ENCODE measurements around the gene HDAC10. TPM values are rescaled to one million over a fixed set of nuclear protein-coding genes. Genes with fewer than 3 reads are reported as not detected.

The HDAC10 gene
- total RNA-seq, 6 donors from 2014 or later, result 33.0 to 202 (median 53.1) TPM

DNA sequence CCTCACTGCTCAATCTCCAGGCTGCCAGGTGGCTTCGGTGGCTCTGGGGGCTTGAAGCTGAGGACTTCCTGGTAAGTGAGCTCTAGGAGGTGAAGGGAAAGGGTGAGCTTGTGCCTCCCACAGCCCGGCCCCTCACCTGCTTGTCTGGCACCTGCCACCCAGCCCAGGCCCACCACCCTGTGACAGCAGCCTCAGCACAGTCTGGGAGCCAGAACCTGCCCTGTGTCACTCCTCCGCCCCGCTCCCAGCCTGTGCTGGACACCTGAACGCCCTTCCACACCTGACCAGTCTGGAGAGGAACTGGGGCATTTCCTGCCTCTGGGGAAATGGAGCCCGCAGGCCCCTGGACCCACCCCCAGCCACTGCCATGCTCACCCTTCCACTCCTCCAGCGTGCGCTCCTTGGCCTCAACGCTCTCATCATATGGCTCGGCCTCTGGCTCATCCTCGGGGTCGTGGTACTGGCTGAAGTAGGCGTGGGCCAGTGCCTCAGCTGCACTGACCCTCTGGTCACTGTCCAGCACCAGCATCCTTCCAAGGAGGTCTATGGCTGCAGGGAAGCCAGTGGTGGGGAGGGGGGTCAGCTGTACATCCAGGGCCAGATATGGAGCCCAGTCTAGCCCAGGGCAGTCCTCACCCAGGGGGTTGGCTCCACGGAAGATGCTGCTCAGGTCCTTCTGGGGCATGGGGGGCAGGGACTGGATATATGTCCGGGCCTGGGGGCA is 14.0 kb upstream of the HDAC10 start:
- Histone ChIP-seq H3K27me3 (peaks cover 0 to 13% (median 2%) of the 10 kb centered on the region in 4 donors), H3K9me3 (no peaks in the 10 kb centered on the region), H3K36me3 (no peaks in the 10 kb centered on the region), H3K4me1 (peaks cover 44 to 66% (median 48%) of the 10 kb centered on the region in 4 donors), H3K4me3 (no peak overlapping the region), H3K27ac (no peak overlapping the region)
- 84 to 92% methylated on average over 11 to 14 of the region's 15 CpGs for WGBS, 2 donors
- ATAC-seq (ENCODE audit: low FRiP score in 2 of 2) (no peak), DNase-seq (peak in 1 of 2 donors; percentile 63)
- TF ChIP-seq EP300 (IDR thresholded peaks at IDR 0.05) (no peak), POLR2A (IDR thresholded peaks at IDR 0.05) (no peak), POLR2AphosphoS5 (IDR thresholded peaks at IDR 0.05) (no peak)
- TF ChIP-seq, protein P1, sequence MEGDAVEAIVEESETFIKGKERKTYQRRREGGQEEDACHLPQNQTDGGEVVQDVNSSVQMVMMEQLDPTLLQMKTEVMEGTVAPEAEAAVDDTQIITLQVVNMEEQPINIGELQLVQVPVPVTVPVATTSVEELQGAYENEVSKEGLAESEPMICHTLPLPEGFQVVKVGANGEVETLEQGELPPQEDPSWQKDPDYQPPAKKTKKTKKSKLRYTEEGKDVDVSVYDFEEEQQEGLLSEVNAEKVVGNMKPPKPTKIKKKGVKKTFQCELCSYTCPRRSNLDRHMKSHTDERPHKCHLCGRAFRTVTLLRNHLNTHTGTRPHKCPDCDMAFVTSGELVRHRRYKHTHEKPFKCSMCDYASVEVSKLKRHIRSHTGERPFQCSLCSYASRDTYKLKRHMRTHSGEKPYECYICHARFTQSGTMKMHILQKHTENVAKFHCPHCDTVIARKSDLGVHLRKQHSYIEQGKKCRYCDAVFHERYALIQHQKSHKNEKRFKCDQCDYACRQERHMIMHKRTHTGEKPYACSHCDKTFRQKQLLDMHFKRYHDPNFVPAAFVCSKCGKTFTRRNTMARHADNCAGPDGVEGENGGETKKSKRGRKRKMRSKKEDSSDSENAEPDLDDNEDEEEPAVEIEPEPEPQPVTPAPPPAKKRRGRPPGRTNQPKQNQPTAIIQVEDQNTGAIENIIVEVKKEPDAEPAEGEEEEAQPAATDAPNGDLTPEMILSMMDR (IDR thresholded peaks at IDR 0.05), result no peak

DNA sequence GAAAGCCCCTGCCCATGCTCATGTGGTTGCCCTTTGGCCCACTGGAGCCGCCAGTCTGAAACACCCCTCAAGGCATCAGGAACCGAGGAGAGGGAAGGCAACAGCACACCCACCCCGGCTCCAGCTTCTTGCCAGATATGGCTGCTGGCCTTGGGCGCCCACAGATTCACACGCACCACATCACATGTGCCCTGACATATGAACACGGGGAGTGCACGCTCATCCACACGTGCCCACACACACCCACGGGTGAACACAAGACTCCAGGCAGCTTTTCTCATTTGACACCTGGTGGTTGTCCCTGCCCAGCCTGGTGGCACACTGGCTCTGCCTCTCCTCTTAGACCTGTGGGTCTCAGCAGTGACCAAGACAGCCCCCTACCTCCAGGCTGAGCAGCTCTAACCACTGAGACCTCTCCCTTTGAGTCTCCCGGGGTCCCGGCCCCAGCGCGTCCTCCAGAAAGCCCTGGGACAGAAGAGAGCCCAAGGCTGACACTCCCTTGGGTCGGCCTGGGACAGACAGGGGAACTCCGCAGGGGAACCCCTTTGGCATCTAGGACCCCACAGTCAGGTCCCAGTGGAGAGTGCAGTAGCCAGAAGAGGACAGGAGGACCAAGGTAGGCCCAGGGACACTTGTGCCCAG is 13.2 kb upstream of the HDAC10 start:
- H3K9me3 ChIP-seq, result no peaks in the 10 kb centered on the region
- H3K4me1 ChIP-seq, result peaks cover 37 to 59% (median 41%) of the 10 kb centered on the region in 4 donors
- peaks cover 0 to 13% (median 2%) of the 10 kb centered on the region in 4 donors for H3K27me3 ChIP-seq
- no peak for TF ChIP-seq POLR2A (IDR thresholded peaks at IDR 0.05)
- TF ChIP-seq, protein P1 (IDR thresholded peaks at IDR 0.05), result no peak
- no peak for TF ChIP-seq EP300 (IDR thresholded peaks at IDR 0.05)
- no peak for TF ChIP-seq POLR2AphosphoS5 (IDR thresholded peaks at IDR 0.05)
- WGBS, 2 donors, result 86 to 90% methylated on average over 7 to 15 of the region's 15 CpGs
- no peaks in the 10 kb centered on the region for H3K36me3 ChIP-seq
- H3K27ac ChIP-seq, result no peak overlapping the region
- DNase-seq, result peak in 1 of 2 donors; percentile 62
- ATAC-seq (ENCODE audit: low FRiP score in 2 of 2), result no peak
- no peak overlapping the region for H3K4me3 ChIP-seq

DNA sequence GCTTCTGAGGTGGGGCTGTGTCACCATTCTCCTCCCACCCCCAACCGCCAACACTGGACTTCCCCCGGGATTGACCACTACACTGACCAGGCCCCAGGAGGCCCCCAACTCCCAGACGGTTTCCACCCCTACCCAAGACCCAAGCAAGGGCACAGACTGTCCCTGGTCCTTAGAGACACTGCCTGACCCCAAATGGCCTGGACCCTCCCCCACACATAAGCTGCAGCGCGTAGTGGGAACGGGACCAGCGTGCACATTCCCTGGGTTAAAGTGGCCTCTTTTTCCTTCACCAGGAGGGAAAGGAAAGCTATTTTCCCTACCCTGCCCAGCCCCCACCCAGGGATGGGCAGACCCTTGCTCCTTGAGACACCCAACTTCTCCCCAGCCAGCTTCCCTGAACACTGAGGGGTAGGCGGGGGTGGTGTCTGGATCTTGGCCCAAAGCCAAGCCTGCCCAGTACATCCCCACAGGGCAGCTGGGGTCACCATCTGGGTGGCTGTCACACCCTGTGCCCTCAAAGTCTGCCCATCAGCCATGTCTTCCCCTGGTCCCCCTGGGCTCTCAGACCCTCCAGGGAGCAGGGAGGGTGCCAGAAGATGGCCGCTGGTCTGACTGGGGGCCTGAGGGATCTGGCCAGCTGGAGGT is 12.0 kb upstream of the HDAC10 start:
- WGBS, 2 donors, result 61 to 82% methylated on average over 8 to 9 of the region's 9 CpGs
- DNase-seq, result peak in 1 of 2 donors; percentile 46
- no peak for ATAC-seq (ENCODE audit: low FRiP score in 2 of 2)
- Histone ChIP-seq H3K36me3 (no peaks in the 10 kb centered on the region), H3K27ac (no peak overlapping the region), H3K9me3 (no peaks in the 10 kb centered on the region), H3K4me1 (peaks cover 26 to 48% (median 30%) of the 10 kb centered on the region in 4 donors), H3K4me3 (no peak overlapping the region), H3K27me3 (peaks cover 0 to 13% (median 2%) of the 10 kb centered on the region in 4 donors)
- TF ChIP-seq, protein P1 (IDR thresholded peaks at IDR 0.05), result no peak
- TF ChIP-seq EP300 (IDR thresholded peaks at IDR 0.05) (no peak), POLR2AphosphoS5 (IDR thresholded peaks at IDR 0.05) (no peak)

DNA sequence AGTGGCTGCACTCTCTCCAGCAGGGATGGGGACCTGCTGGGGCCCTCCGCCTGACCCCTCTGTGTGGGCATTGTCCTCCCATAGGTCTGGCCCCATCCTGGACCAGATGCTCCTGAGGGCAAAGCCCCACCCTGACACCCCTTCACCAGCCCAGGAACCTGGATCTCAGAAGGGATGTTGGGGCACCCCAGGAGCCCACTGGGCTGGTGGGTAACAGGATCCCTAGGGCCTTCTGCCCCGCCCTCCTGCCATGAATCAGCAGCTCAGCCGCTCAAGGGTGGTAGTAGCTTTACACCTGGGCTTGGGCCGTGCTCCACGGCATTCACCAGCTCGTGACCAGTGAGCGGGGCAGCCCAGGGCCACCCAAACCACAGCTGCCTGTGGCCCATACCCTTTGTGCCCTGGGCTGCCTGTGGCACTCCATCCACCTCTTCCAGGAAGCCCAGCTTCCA is 11.4 kb upstream of the HDAC10 start:
- WGBS, 2 donors, result 43 to 70% methylated on average over 2 to 6 of the region's 7 CpGs
- TF ChIP-seq EP300 (IDR thresholded peaks at IDR 0.05), result no peak
- TF ChIP-seq POLR2A (IDR thresholded peaks at IDR 0.05), result no peak
- TF ChIP-seq, protein P1 (IDR thresholded peaks at IDR 0.05), result no peak
- no peak for TF ChIP-seq POLR2AphosphoS5 (IDR thresholded peaks at IDR 0.05)
- Histone ChIP-seq H3K27me3 (peaks cover 0 to 13% (median 2%) of the 10 kb centered on the region in 4 donors), H3K4me3 (no peak overlapping the region), H3K4me1 (peaks cover 21 to 42% (median 24%) of the 10 kb centered on the region in 4 donors), H3K27ac (peak overlapping the region in 1 of 4 donors; percentile 70), H3K9me3 (no peaks in the 10 kb centered on the region), H3K36me3 (peaks cover 0 to 3% (median 0%) of the 10 kb centered on the region in 4 donors)
- ATAC-seq (ENCODE audit: low FRiP score in 2 of 2) (no peak), DNase-seq (peak in 1 of 2 donors; percentile 51)
